Stimulated activated CD8-positive, alpha-beta memory T cell treated with anti-CD3 and anti-CD28 coated beads, Interleukin-2, amount 100 ng/mL, for 48 hours (primary cell): ENCODE results near the gene PSMC3.
A peak's percentile ranks its signal among the peaks of the same experiment; 100 is the strongest.

Source experiments
- DNase-seq, 2 donors: peaks; one replicate each; pipeline ENCODE4 v3.0.0-alpha.2; 2020; ENCODE audit warnings: low read depth in 2 of 2

Gene PSMC3

GRCh38 chr11:47426062-47426956, at the start of gene PSMC3:
TSS of gene PSMC3 (minus strand) at chr11:47426439. CDS start at chr11:47426279, 160 bp downstream.
- peak; percentile 99 to 100 for DNase-seq

DNA sequence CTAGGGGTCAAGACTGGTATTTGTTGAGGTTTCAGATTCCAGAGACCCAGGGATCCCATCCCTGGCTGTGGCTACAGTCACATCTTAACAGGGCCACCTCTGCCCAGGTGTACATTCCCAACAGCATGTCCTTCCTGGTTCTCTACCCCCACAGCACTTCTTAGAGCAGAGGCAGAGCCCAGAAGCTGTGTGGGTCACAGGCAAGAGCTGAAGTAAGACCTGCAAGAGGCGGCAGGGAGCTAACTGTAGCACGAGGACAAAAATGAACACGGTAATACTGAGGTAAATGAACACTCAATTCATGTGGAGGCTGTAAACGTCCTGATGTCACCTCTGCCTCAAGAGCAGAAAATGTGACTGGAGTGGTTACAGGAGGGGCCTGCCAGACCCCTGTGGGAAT, 44.4 kb upstream of the PSMC3 start:
- no peak for DNase-seq

- DNase-seq = no peak
Measured at GRCh38 chr11:47469361-47470179, 43.3 kb upstream of the PSMC3 start.

DNA sequence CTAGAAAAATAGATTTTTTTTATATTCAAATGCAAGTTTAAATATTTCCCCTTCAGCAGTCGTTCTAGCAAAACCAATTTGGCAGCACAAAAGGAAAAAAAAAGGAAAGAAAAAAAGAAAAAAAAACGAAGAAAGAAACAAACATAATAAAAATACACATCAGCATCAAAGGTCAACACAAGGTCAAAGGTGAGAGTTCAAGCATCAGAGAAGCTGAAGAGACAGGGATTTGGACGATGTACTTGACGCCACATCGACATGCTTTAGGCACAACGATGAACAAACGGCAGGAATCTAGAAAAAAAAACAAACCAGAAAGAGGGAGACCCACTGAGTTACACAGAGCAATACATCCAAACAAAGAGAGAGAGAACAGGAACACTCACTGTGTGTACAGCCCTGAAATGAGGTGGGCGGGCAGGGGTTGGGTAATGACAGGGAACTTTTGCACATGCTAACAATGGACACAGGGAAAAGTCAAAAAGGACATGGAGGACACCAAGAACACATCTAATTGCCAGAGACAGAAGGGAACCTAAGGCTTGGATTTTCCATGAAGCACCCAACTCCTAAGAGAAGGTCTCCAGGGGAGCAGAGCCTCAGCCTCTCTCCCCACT, 42.5 kb upstream of the PSMC3 start:
- no peak for DNase-seq

GRCh38 chr11:47467357-47467756, 41.1 kb upstream of the PSMC3 start:
- no peak for DNase-seq

DNA sequence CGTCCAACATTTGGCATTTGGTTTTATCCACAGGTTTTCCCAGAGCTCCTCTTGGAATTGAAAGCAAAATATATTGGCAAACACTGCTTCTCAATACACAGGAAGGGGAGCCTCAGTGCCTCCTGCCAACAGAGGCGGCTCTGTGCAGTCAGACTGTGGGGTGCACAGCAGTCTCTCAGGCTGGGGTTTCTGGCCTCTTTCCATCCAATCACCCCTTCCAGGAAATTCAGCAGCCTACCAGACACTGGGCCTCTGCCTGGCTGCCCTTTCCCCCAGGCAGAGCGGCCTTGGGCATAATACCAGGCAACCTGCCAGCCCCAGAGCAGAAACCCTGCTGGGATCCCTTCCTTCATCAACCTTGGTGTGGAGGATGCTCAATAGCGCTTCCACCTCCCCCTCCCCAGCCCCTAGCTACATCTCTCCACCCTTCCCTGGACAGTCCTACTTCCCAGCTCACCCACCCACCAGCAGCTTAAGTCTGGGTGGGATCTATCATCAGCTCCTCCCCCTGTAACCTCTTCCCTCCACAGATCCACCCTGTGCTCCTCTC, 40.5 kb upstream of the PSMC3 start:
- DNase-seq = no peak

DNA sequence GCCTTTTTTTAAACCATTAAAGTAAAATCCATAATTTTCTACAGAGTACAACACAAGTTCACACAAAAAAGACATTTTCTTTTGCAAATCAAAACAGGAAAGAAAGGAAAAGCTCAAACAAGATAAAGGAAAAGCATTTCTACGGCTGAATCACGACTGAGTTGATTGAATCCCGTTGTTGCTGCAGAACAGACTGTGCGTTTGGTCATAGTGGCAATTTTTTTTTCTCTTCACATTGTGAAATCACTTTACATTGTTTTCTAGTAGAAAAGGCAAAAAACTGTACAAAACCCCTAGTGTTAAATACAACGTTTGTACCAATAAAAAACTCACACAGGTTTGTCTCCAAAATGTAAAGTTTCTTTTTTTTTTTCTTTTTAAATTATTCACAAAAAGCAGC, 40.0 kb upstream of the PSMC3 start:
- no peak for DNase-seq

- DNase-seq = no peak
Measured at GRCh38 chr11:47464483-47464882, 38.2 kb upstream of the PSMC3 start.

- DNase-seq = no peak
Measured at GRCh38 chr11:47461876-47462275, 35.6 kb upstream of the PSMC3 start.

DNA sequence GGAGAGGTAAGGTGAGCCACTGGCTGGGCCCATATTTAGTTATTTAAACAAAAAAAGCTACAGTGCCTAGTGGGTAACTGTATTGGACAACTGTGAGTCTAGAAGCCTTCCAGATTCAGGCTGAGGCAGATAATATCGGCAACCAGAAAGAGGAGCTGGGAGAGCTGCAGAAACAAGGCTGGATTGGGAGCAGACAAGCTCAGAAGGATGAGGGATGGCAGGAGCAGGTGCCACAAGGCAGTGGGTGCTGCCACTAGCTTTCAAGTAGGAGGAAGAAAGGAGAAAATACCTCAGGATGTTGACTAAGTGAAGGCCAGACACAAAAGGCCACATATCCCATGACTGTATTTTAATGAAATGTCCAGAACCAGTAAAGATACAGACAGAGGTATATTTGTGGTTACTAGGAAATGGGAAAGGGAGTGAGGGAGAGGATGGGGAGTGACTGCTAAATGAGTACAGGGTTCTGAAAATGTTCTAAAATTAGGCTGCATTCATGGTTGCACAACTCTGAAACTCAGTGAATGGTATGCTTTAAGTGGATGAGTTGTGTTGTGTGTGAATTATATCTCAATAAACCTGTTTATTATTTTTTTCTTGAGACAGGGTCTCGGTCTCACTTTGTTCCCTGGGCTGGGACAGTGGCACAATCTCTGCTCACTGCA, 34.5 kb upstream of the PSMC3 start:
- no peak for DNase-seq

DNA sequence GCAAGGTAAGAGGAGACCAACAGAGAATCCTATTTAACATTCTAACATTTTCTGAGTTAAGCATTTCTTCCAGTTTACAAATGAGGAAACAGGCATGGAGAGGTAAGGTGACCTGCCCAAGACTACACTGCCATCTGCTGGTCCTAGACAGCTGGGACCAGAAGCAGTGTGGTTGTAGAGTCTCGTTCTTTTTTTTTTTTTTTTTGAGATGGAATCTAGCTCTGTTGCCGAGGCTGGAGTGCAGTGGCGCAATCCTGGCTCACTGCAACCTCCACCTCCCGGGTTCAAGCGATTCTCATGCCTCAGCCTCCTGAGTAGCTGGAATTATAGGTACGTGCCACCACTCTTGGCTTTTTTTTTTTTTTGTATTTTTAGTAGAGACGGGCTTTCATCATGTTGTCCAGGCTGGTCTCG, 28.0 kb upstream of the PSMC3 start:
- DNase-seq = peak; percentile 9 to 31

DNA sequence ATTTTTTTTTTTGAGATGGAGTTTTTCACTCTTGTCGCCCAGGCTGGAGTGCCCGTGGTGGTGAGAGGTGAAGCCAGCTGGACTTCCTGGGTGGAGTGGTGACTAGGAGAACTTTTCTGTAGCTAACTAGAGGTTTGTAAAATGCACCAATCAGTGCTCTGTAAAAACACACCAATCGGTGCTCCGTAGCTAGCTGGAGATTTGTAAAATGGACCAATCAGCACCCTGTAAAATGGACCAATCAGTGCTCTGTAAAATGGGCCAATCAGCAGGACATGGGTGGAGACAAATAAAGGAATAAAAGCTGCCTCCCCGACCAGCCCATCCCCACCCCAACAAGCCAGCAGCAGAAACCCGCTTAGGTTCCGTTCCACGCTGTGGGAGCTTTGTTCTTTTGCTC, 27.1 kb upstream of the PSMC3 start:
- DNase-seq = no peak

DNA sequence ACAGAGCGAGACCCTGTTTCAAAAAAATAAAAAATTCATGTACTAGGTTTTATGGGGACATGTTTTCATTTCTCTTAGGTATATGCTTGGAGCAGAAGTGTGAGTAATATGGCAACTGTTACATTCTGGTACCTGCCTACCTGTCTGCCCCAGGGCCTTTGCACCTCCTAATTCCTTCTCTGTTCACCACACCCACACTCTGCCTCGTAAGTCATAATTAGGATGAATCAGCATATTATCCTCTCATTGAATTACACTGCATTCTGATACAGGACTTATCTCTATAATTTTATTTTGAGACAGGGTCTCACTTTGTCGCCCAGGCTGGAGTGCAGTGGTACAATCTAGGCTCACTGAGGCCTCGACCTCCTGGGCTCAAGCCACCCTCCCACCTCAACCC, 25.8 kb upstream of the PSMC3 start:
- no peak for DNase-seq

DNA sequence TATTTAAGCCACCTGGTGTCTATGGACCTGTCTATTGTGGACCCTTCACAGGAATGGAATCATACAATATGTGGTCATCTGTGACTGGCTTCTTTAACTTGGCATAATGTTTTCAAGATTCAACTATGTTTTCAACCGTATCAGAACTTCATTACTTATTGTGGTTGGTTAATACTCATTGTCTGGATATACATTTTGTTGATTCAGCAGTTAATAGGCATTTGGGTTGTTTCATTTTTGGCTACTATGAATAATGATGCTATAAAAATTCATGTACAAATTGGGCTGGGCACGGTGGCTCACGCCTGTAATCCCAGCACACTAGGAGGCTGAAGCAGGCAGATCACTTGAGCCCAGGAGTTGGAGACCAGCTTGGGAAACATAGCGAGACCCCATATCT, 25.2 kb upstream of the PSMC3 start:
- no peak for DNase-seq

DNA sequence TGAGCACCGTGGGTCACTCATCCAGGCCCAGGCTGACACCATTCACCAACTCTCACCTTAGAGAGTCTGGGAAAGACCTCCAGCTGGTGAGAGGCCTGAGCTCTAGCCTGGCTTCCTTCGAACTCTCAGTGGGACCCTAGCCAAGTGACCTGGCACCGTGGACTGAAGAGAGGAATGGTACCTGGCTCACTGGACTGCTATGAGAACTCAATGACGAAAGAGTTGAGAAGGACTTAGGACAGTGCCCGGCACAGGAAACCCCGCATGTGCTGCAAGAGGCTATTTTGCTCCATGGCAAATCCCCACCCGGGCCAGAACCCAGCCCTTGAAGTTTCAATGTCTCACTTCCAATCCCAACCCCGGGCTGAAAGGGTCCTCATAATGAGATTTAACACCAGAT, 23.3 kb upstream of the PSMC3 start:
- DNase-seq = no peak

- DNase-seq = no peak
Measured at GRCh38 chr11:47448566-47449427, 22.6 kb upstream of the PSMC3 start, which contains the start of gene RAPSN. TSS of gene RAPSN (minus strand) at chr11:47449136. CDS start at chr11:47448964, 172 bp downstream.

DNA sequence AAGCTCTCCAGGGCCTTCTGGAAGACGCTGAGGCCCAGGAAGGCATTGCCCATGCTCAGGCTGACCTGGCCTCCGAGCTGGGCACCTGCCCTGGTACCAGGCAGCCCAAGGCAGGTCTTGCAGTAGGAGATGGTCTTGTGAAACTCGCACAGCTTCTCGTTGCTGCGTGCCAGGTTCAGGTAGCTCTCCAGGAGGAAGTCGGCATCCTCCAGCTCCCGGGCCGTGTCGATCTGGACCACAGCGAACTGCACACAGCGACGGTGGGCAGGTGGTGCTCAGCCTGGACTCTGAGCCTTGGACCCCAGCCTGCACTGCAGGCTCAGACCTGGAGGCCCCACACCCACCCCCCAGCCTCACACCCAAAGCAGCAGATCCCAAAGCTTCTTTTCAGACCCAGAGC, 21.7 kb upstream of the PSMC3 start:
- DNase-seq = no peak

GRCh38 chr11:47446833-47447232, 20.6 kb upstream of the PSMC3 start:
- no peak for DNase-seq

DNA sequence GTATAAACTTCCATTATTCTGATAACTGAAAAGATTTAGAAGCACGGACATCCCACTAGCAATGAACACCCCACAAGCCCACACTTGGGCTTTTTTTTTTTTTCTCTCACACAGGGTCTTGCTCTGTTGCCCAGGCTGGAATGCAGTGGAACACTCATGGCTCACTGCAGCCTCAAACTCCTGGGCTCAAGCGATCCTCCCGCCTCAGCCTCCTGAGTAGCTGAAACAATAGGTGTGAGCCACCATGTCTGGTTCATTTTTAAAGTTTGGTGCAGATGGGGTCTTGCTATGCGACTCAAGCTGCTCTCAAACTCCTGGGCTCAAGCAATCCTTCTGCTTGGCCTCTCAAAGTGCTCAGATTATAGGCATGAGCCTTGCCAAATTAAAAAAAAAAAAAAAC, 19.6 kb upstream of the PSMC3 start:
- DNase-seq = no peak

GRCh38 chr11:47443817-47444216, 17.6 kb upstream of the PSMC3 start:
- DNase-seq = no peak
